ENCODE results near the gene FCHSD1.

The FCHSD1 gene

DNA sequence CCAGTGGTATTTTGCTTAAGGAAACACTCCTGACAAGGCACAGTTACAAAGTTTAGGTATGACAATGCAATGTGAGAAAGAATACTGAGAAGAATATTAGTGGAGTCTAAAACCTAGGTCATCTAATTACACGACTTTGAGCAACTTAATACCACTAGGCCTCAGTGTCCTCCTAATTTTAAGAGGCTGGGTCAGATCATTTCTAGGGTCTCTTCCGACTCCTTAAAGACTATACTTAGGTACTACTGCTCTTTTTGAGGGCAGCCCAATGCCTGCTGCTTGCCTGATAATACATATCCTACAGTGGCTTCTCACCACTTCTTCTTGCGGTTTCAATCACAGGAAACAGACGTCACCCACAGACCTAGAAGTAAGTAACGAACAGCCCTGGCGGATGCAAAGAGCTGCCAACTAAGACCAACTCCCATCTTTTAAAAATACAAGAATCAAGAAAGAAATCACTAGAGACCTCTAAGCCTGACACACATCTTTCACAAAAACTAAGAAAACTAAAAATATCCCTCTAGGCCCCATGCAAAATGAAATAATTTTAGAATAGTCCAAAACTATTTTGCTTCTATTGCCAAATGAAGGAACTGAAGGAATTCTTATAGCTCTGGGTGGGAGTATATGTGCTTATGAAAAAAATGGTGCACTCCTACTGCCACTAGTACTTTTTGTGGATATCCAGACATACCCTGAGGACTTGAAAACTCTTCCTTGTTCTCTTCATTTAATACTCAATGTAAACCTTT is 45.5 kb downstream of the FCHSD1 start:
- peaks cover 20% of the 10 kb centered on the region; the same call in 1 of the 2 replicates for H4K20me1 ChIP-seq (ENCODE audit: control insufficient read depth, insufficient read depth, low read depth, low read length)
- peak overlapping the region; percentile 57 for H3K4me2 ChIP-seq (ENCODE audit: low read length)
- H3F3A ChIP-seq (ENCODE audit: control insufficient read depth, insufficient read depth) = peaks cover 17% of the 10 kb centered on the region
- H3K79me2 ChIP-seq (ENCODE audit: control insufficient read depth, low read length) = peaks cover 84% of the 10 kb centered on the region
- no peaks in the 10 kb centered on the region for H3K27me3 ChIP-seq (ENCODE audit: control insufficient read depth, low read length)
- no peaks in the 10 kb centered on the region for H3K9me2 ChIP-seq (replicated peaks; ENCODE audit: control insufficient read depth, low read length)
- H3K27ac ChIP-seq (ENCODE audit: low read depth, low read length) = peak overlapping the region; percentile 81
- TF ChIP-seq, protein P1, sequence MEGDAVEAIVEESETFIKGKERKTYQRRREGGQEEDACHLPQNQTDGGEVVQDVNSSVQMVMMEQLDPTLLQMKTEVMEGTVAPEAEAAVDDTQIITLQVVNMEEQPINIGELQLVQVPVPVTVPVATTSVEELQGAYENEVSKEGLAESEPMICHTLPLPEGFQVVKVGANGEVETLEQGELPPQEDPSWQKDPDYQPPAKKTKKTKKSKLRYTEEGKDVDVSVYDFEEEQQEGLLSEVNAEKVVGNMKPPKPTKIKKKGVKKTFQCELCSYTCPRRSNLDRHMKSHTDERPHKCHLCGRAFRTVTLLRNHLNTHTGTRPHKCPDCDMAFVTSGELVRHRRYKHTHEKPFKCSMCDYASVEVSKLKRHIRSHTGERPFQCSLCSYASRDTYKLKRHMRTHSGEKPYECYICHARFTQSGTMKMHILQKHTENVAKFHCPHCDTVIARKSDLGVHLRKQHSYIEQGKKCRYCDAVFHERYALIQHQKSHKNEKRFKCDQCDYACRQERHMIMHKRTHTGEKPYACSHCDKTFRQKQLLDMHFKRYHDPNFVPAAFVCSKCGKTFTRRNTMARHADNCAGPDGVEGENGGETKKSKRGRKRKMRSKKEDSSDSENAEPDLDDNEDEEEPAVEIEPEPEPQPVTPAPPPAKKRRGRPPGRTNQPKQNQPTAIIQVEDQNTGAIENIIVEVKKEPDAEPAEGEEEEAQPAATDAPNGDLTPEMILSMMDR (IDR thresholded peaks at IDR 0.05; ENCODE audit: low read depth, low read length, poor library complexity, severe bottlenecking) = no peak
- H3K36me3 ChIP-seq (ENCODE audit: control insufficient read depth, low read length) = peaks cover 3% of the 10 kb centered on the region
- H3K4me3 ChIP-seq (ENCODE audit: low read length) = peak overlapping the region; percentile 43
- H3K9me3 ChIP-seq (ENCODE audit: control insufficient read depth, insufficient read depth, low read length) = no peaks in the 10 kb centered on the region
- H3K4me1 ChIP-seq (ENCODE audit: control insufficient read depth, low read length) = peaks cover 74% of the 10 kb centered on the region

GRCh38 chr5:141603923-141604717 is 47.1 kb downstream of the FCHSD1 start:
- Histone ChIP-seq H3K27ac (ENCODE audit: low read depth, low read length) (no peak overlapping the region), H3F3A (ENCODE audit: control insufficient read depth, insufficient read depth) (peaks cover 17% of the 10 kb centered on the region), H3K79me2 (ENCODE audit: control insufficient read depth, low read length) (peaks cover 87% of the 10 kb centered on the region), H3K9me3 (ENCODE audit: control insufficient read depth, insufficient read depth, low read length) (no peaks in the 10 kb centered on the region), H3K36me3 (ENCODE audit: control insufficient read depth, low read length) (no peaks in the 10 kb centered on the region; the same call in 1 of the 2 replicates), H3K9me2 (replicated peaks; ENCODE audit: control insufficient read depth, low read length) (no peaks in the 10 kb centered on the region), H4K20me1 (ENCODE audit: control insufficient read depth, insufficient read depth, low read depth, low read length) (peaks cover 26% of the 10 kb centered on the region; the same call in 1 of the 2 replicates), H3K27me3 (ENCODE audit: control insufficient read depth, low read length) (no peaks in the 10 kb centered on the region), H3K4me1 (ENCODE audit: control insufficient read depth, low read length) (peaks cover 83% of the 10 kb centered on the region), H3K4me3 (ENCODE audit: low read length) (no peak overlapping the region), H3K4me2 (ENCODE audit: low read length) (0 out of 2 replicates have a peak overlapping the region, but pooled peaks have one; percentile 12)
- TF ChIP-seq, protein P1 (IDR thresholded peaks at IDR 0.05; ENCODE audit: low read depth, low read length, poor library complexity, severe bottlenecking) = no peak
- no peak for TF ChIP-seq EZH2phosphoT487 (IDR thresholded peaks at IDR 0.05; ENCODE audit: borderline replicate concordance, low read length)

- Histone ChIP-seq H3F3A (ENCODE audit: control insufficient read depth, insufficient read depth) (peaks cover 17% of the 10 kb centered on the region), H3K27me3 (ENCODE audit: control insufficient read depth, low read length) (no peaks in the 10 kb centered on the region), H3K9me3 (ENCODE audit: control insufficient read depth, insufficient read depth, low read length) (no peaks in the 10 kb centered on the region), H3K27ac (ENCODE audit: low read depth, low read length) (no peak overlapping the region), H3K4me1 (ENCODE audit: control insufficient read depth, low read length) (peaks cover 82% of the 10 kb centered on the region), H3K36me3 (ENCODE audit: control insufficient read depth, low read length) (no peaks in the 10 kb centered on the region; the same call in 1 of the 2 replicates), H3K4me2 (ENCODE audit: low read length) (no peak overlapping the region), H3K79me2 (ENCODE audit: control insufficient read depth, low read length) (peaks cover 84% of the 10 kb centered on the region), H4K20me1 (ENCODE audit: control insufficient read depth, insufficient read depth, low read depth, low read length) (peaks cover 24% of the 10 kb centered on the region; the same call in 1 of the 2 replicates), H3K9me2 (replicated peaks; ENCODE audit: control insufficient read depth, low read length) (no peaks in the 10 kb centered on the region), H3K4me3 (ENCODE audit: low read length) (no peak overlapping the region)
- TF ChIP-seq, protein P1 (IDR thresholded peaks at IDR 0.05; ENCODE audit: low read depth, low read length, poor library complexity, severe bottlenecking) = no peak
- no peak for TF ChIP-seq EZH2phosphoT487 (IDR thresholded peaks at IDR 0.05; ENCODE audit: borderline replicate concordance, low read length)
Observed at GRCh38 chr5:141602606-141603005, 48.6 kb downstream of the FCHSD1 start.

All from DOHH2 (cell line).